Ishikawa (cell line): ENCODE results near the gene GRIN2A.

ENCODE experiments used
- CEBPB ChIP-seq: IDR thresholded peaks from 2 replicates; pipeline ENCODE4 v1.6.1; 2012
- CREB1 ChIP-seq: IDR thresholded peaks from 2 replicates; pipeline ENCODE4 v1.6.1; 2012; ENCODE audit warnings: low read depth
- EGR1 ChIP-seq: IDR thresholded peaks from 2 replicates; pipeline ENCODE4 v1.6.1; 2012
- EP300 ChIP-seq: IDR thresholded peaks from 2 replicates; pipeline ENCODE4 v1.6.1; 2012; ENCODE audit warnings: borderline replicate concordance
- FOXM1 ChIP-seq: IDR thresholded peaks from 2 replicates; pipeline ENCODE4 v1.6.1; 2012; ENCODE audit warnings: low read depth, borderline replicate concordance
- NFIC ChIP-seq: IDR thresholded peaks from 2 replicates; pipeline ENCODE4 v1.6.1; 2012
- RAD21 ChIP-seq: IDR thresholded peaks from 2 replicates; pipeline ENCODE4 v1.6.1; 2012; ENCODE audit warnings: low read depth
- REST ChIP-seq: IDR thresholded peaks from 2 replicates; pipeline ENCODE4 v1.6.1; 2012; ENCODE audit warnings: low read depth, mild to moderate bottlenecking
- TAF1 ChIP-seq: IDR thresholded peaks from 2 replicates; pipeline ENCODE4 v1.6.1; 2012; ENCODE audit warnings: low read depth, mild to moderate bottlenecking
- TCF12 ChIP-seq: IDR thresholded peaks from 2 replicates; pipeline ENCODE4 v1.6.1; 2012; ENCODE audit warnings: low read depth
- TEAD4 ChIP-seq: IDR thresholded peaks from 2 replicates; pipeline ENCODE4 v1.6.1; 2012
- YY1 ChIP-seq: IDR thresholded peaks from 2 replicates; pipeline ENCODE4 v1.6.1; 2012; ENCODE audit warnings: low read depth
- ZBTB7A ChIP-seq: IDR thresholded peaks from 2 replicates; pipeline ENCODE4 v1.6.1; 2012; ENCODE audit warnings: low read depth
- TF ChIP-seq, protein P1 (sequence below): IDR thresholded peaks from 2 replicates; pipeline ENCODE4 v1.6.1; 2012
- TF ChIP-seq, protein P2 (sequence below): IDR thresholded peaks from 2 replicates; pipeline ENCODE4 v1.6.1; 2012

Gene GRIN2A

DNA sequence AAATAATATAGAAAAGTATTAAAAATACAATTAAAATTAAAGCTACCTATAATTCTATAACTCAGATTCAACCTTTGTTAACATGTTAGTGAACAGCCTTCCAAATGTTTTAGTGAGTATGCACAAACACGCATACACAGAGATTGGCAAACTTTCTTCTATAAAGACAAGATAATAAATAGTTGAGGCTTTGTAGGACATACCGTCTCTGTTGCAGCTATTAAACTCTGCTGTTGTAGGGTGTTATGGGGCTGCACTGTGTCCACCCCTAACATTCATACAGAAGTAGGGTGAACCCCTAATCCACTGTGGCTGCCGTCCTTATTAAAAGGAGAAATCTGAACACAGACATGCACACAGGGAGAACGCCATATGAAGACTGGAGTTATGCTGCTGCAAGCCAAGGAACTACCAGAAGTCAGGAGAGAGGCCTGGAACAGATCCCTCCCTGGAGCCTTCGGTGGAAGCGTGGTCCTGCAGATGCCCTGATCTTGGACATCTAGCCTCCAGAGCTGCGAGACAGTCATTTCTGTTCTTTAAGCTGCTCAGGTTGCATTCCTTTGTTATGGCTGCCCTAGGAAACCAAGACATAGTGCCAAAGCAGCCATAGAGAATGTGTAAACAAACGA lies 383.2 kb downstream of the GRIN2A start:
- TF ChIP-seq YY1 (no peak), CREB1 (no peak), EP300 (no peak), RAD21 (no peak), FOXM1 (no peak), REST (no peak), EGR1 (no peak), TCF12 (no peak), NFIC (no peak)
- TF ChIP-seq, protein P1, sequence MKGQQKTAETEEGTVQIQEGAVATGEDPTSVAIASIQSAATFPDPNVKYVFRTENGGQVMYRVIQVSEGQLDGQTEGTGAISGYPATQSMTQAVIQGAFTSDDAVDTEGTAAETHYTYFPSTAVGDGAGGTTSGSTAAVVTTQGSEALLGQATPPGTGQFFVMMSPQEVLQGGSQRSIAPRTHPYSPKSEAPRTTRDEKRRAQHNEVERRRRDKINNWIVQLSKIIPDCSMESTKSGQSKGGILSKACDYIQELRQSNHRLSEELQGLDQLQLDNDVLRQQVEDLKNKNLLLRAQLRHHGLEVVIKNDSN: no peak
- TF ChIP-seq, protein P2, sequence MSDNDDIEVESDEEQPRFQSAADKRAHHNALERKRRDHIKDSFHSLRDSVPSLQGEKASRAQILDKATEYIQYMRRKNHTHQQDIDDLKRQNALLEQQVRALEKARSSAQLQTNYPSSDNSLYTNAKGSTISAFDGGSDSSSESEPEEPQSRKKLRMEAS: no peak

- no peak for TF ChIP-seq CEBPB
- TF ChIP-seq TAF1: no peak
- no peak for TF ChIP-seq FOXM1
These were observed 383.8 kb downstream of the GRIN2A start for GRCh38 chr16:9798474-9798873.

DNA sequence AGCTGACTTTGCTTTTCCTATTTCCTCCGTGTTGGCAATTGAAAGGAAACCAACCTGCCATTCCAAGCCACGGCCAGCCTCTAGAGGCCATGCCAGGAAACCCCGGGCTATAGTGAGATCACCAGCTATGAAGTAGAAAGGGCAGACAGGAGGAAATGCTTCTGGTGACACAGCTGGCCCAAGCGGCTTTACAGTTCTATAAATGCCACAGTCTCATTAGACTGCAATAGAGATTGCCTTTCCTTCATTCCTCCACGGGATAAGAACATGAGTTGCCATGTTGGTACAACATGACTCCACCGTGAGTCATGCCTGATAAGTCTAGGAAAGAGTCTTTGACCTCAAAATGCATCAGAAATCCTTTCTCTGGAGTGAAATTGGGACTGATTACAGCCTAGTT lies 384.9 kb downstream of the GRIN2A start:
- TF ChIP-seq ZBTB7A (no peak), EP300 (no peak), TCF12 (no peak), FOXM1 (no peak), YY1 (no peak), TAF1 (no peak), NFIC (no peak), TEAD4 (no peak), EGR1 (no peak), RAD21 (no peak)
- TF ChIP-seq, protein P1: no peak
- TF ChIP-seq, protein P2: no peak

- TF ChIP-seq REST (no peak), TCF12 (no peak), YY1 (no peak), EP300 (no peak), TEAD4 (no peak), CEBPB (no peak)
- TF ChIP-seq, protein P2: no peak
These were observed 388.6 kb downstream of the GRIN2A start for GRCh38 chr16:9793623-9794022.

- TF ChIP-seq, protein P2: no peak
- TF ChIP-seq NFIC: no peak
- TF ChIP-seq EGR1: no peak
These were observed 390.7 kb downstream of the GRIN2A start for GRCh38 chr16:9791556-9791955.

DNA sequence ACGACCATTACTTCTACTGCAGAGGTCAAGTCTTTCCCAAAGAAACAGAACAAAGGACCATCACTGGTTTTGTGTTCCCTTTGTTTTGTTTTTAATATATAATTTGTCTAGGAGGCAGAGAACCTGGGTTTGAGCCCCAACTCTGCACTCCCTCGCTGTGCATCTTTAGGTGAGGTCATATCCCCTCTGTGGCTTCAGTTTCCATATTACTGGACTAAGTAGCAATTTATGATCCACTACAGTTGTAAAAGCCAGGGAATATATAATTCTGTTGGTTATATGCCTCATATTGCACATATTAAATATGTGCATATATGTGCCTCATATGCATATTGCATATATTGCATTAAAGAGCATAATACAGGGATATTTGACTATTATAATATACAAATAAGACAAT lies 392.0 kb downstream of the GRIN2A start:
- TF ChIP-seq EGR1: no peak
- TF ChIP-seq ZBTB7A: no peak
- TF ChIP-seq, protein P1: no peak
- TF ChIP-seq CEBPB: no peak
- no peak for TF ChIP-seq TCF12
- no peak for TF ChIP-seq REST
- TF ChIP-seq TEAD4: no peak
- TF ChIP-seq YY1: no peak
- no peak for TF ChIP-seq EP300
- TF ChIP-seq, protein P2: no peak
- TF ChIP-seq NFIC: no peak
- TF ChIP-seq TAF1: no peak
